Stimulated activated CD4-positive, alpha-beta T cell treated with anti-CD3 and anti-CD28 coated beads, Interleukin-12 subunit alpha, Interleukin-12 subunit beta, amount 100 ng/mL, for 4 hours (primary cell): ENCODE data around the gene DHX34.
"Not testable (repeated sequence)": the region's sequence is repeated elsewhere in the genome, so short reads cannot be mapped to it uniquely, and the experiment has no call there.

Experiments
- DNase-seq: peaks from one replicate; pipeline ENCODE4 v3.0.0-alpha.2; 2020

DHX34 gene

DNA sequence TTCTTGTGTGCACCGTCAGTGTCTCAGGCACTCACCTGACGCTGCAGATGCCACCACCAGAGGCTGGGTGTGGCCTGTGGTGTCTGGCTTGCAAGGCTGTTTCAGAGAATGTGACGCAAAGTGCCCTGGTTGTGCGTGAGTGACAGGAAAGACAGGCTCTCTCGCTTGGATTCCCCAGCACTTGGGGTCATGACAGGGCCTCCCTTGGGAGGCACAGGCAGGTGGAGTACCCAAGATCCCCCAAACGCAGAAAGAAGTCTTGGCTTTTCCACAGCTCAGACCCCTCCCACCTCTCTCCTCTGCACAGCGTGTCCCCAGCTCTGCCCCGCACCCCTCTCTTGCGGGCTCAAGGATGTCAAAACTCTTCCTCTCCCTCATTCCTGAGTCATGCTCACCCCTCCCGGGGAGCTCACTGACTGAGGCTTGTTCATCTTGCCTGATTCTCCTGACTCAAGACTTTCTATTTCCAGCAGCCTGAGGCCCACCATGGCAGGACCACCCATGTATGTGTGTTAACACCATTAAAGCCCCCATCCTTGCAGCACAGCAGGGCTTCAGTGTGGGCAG lies 21.0 kb downstream of the DHX34 start:
- DNase-seq: no peak

DNA sequence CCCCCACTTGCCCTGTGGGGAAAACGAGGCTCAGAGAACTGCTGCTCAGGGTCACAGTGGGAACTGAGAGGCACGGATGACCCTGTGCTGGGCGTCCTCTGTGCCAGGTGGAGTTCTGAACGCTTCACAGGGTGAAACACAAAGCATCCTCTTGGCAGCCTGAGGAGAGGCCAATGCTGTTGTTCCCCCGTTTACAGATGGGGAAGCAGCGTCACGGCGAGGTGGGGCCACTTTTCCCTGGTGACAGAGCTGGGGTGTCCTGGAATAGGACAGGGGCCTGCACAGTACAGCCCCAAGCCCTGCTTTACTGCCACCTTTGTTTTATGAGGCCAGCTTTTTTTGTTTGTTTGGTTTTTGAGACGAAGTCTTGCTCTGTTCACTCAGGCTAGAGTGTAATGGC lies 22.1 kb downstream of the DHX34 start:
- DNase-seq: no peak

DNA sequence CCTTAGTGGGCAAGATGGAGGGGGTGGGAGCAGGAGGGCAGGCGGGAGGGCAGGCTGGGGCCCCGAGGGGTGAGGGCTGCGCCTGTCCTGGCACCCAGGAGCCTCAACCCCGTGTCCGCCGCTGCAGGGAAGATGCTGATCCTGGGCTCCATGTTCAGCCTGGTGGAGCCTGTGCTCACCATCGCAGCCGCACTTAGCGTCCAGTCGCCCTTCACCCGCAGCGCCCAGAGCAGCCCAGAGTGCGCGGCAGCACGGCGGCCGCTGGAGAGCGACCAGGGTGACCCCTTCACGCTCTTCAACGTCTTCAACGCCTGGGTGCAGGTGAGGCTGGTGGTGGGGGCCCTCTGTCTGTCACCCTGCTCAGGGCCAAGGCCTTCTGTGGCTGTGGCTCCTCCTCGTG lies 23.5 kb downstream of the DHX34 start:
- no peak for DNase-seq

DNA sequence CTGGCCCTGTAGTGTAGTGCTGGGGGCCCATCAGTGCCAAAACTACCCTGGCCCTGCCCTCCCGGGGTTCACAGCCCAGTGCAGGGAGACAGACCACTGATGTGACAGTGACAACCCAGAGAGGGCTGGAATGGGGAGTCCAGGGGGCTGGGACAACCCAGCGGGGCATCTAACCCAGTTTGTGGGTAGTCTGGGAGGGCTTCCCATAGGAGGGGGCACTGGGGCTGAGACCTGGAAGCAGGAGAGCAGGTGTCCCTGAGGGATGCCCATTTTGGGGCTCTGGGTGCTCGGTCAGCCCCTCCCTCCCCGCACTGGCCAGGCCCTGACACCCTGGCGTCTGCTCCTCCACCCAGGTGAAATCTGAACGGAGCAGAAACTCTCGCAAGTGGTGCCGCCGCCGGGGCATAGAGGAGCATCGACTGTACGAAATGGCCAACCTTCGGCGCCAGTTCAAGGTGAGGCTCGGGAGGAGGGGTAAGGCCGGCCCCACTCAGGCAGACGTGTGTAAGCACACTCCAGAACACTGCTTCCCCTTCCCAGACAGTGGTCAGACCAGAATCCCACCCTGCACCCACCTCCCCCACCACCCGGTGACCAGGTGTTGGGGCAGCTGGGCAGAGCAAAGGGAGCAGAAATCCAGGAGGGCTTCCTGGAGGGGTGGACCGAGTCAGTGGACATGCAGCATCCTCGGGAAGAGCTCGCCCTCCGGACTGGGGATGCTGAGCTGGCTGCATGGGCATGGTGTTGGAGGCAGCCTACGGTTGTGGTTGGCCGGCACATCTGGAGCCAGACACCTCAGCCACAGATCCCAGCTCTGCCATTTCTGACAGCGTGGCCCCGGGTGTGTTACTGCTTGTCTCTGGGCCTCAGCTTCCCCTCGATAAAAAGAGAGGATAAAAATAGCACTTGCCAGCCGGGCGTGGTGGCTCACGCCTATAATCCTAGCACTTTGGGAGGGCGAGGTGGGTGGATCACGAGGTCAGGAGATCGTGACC lies 24.4 kb downstream of the DHX34 start:
- DNase-seq: no peak

DNA sequence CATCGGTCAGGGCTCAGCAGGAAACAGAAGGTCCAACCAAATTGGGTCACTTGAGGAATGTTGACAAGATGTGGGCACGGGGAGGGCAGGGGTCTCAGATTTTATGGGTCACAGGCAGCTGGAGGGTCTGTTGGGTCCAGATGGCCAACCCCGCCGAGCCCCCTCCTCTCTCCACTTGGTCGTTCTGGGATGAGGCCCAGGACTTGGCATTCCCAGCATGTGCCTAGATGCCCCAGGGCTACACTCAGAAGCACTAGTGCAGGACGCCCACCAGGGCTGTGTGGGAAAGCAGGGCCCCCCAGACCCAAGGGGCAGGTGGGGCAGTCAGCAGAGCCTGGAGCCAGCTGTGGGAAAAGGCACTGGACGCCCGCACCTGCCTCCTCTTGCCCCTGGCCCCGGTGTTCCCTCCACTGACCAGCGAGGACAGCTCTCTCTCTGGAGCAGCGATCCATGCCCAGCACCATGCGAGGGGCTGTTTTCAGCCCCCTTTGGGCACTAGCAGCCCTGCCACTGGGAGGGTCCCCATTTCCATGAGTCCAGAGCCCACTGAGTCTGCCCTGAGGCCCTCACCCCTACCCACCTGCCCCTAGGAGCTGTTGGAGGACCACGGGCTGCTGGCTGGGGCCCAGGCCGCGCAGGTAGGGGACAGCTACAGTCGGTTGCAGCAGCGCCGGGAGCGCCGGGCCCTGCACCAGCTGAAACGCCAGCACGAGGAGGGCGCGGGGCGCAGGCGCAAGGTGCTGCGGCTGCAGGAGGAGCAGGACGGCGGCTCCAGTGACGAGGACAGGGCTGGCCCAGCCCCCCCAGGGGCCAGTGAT lies 26.0 kb downstream of the DHX34 start:
- DNase-seq: no peak

DNA sequence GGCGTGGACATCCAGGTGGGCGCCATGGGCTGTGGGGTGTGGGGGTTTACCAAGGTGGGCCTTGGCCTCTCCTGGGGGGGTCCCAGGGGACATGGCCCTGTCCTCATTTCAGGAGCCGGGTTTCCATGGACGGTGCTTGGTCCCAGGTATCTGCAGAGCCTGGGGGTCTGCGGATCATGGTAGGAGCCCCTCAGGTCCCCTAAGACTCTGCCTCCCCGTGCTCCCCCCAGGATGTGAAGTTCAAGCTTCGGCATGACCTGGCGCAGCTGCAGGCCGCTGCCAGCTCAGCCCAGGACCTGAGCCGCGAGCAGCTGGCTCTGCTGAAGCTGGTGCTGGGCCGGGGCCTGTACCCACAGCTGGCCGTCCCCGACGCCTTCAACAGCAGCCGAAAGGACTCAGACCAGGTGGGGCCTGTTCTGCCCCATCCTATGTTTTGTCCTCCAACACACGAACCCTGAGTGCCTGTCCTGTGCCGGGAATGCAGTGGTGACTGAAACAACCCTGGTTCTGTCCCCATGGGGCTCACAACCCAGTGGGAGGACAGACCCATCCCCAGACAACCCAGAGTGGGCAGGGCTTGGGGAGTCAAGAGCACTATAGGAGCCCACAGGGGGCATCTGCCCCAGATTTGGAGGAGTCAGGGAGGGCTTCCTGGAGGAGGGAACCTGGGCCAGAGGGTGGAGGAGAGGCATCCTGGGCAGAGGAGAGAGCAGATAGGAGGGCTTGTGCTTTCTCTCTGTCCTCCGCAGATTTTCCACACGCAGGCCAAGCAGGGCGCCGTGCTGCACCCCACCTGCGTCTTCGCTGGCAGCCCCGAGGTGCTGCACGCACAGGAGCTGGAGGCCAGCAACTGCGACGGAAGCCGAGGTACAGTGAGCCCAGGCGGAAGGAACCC lies 26.8 kb downstream of the DHX34 start:
- no peak for DNase-seq

DNA sequence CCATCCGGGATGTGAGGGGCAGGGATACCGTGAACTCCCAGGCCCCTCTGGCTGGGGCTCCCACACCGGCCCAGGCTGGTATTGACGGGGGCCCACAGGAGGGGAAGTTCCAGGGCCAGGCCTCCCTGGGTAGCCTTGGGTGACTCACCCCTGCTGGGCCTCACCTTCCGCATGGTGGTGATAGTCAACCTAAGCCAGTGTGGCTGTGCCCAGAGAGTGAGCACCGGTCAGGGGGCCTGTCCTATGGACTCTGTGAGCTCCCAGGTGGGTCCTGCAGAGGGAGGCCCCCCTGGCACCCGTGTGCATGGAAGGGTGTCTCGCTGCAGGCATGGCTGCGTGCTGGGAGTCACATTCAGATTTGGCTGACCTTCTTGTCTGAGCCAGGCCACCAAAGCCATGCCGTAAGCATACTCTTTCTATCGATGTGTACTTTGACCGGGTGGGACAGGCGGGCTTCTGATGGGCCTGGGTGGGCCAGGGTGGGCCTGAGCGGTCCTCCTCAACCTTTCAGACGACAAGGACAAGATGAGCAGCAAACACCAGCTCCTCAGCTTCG lies 27.6 kb downstream of the DHX34 start:
- no peak for DNase-seq

DNA sequence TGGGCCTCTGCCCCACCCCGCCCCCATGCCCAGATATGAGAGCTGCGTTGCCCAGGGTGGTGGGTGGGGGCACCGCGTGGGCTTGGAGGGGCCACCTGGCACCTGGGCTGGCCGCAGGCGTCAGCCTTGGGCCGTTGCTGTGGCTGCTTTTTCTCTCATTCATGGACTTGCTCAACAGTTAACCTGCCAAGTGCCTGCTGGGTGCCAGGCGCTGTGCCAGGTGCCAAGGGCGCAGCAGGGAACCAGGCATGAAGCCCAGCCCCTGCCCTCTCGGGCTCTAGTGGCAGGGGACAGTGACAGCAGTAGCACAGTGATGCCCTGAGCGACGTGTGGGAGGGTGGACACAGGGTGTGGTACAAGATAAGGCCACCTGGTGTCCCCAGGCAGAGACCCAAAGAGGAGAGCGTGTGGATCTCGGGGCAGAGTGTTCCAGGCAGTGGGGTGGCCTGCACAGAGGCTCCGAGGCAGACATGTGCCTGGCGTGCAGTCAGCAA lies 28.1 kb downstream of the DHX34 start:
- no peak for DNase-seq

DNA sequence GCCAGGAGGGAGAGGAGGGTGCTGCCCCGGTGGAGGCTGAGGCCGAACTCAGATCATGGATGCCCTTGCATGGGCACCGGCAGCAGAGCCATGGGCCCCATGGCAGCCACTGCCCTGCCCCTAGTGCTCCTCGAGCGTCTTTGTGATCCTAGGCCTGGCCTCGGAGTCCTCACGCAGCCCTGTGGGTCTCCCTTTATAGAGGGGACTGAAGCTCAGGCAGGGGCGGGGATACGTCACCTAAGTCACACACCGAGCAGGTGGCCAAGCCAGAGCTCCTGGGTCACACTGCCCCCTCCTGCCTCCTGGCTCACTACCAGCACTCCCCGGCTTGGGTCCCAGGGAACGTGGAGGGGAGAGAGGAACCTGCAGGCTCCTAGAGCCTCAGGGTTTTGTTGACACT lies 28.7 kb downstream of the DHX34 start:
- DNase-seq: no peak

DNA sequence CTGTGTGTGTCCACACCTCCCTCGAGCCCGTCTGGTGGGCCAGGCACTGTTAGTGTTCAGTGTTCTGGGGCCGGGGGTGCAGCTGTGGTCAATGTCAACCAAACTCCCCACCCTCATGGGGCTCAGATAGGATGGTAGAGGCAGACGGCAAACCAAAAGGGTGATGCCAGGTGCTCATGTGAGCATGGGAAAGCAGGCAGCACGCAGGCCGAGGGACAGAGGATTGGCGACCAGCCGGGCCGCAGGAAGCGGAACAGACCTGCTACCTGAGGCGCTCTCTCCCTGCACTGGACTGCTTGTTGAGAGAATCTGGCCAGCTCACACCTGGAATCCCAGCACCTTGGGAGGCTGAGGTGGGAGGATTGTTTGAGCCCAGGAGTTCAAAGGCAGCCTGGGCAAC lies 29.1 kb downstream of the DHX34 start:
- no peak for DNase-seq

DNA sequence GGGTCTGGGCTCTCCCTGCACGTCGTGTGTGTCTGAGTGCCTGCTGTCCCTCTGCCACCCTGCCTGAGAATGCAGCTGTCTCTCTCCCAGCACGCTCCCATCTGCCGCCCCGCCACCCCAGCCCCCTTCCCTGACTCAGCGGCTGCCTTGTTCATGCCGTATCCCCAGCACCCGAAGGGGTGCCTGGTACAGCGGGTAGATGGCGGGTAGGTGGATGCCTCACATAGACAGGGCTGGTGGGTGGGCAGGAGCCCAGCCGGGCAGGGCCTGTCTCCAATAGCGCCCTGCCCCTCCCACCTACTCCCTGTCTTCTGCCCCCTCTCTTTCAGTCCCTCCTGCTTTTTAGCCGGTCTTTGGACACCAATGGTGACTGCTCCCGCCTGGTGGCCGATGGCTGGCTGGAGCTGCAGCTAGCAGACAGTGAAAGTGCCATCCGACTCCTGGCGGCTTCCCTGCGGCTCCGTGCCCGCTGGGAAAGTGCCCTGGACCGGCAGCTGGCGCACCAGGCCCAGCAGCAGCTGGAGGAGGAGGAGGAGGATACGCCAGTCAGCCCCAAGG lies 30.3 kb downstream of the DHX34 start:
- DNase-seq: no peak

DNA sequence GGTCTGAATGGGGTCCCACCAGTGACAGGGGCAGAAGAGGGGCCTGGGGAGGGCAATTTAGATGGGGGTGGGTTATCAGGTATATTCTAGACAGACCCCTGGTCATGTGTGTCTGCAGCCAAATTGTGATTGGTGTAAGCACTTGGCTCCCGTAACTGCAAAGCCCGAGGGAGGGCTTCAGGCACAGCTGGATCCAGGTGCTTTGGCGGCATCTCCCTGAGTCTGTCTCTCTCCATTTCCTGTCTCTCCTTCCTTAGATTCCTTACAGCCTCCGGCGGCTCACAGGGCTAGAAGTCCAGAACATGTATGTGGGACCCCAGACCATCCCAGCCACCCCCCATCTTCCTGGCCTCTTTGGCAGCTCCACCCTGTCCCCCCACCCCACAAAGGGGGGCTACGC lies 31.4 kb downstream of the DHX34 start:
- DNase-seq: no peak

DNA sequence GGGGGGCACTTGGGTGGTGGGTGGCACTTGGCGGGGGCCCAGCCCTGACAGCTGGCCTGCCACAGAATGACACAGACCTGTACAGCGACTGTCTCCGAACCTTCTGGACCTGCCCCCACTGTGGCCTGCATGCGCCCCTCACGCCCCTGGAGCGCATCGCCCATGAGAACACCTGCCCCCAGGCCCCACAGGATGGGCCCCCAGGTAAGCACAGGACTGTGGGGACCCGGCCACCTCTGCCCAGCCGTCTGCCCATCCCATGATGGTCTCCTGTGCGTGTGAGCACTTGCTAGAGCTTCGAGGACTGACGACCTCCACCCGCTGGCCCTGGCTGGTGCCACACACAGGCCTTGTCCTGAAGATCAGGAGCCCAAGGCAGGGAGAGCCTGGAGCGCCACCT lies 32.0 kb downstream of the DHX34 start:
- no peak for DNase-seq

DNA sequence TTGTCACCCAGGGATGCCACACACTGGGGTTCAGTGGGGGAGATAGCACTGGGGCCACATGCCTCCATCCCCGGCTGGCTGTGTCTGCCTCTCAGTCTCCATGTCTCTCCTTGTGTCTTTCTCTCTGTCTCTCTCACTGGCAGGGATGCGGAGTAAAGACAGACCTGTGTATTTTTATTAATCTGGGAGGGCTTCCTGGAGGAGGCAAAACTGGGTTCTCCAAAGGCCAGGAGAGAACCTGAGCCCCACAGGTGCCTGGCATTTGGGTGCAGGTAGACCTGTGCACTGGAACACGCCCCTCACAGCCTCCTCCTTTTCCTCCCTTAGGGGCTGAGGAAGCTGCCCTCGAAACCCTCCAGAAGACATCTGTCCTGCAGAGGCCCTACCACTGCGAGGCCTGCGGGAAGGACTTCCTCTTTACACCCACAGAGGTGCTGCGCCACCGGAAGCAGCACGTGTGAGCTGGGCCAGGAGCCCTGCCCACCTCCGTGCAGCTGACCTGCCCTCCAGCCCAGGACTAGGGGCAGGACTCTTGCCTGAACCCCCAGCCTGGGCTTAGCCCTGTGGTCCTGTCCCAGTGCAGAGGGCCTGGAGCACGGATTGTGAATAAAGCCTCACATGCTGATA lies 32.7 kb downstream of the DHX34 start:
- no peak for DNase-seq

DNA sequence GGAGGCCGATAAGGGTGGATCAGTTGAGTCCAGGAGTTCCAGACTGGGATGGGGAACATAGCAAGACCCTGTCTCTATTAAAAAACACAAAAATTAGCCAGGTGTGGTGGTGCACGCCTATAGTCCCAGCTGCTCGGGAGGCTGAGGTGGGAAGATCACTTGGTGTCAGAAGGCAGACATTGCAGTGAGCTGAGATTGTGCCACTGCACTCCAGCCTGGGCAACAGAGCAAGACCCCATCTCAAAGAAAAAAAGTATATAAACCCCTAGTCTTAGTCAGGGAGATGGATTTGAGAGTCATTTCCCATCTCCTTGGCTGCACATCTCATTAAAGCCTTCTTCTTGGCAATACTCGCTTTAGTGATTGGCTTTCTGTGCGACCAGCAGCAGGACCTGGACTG lies 34.8 kb downstream of the DHX34 start:
- DNase-seq: not testable (repeated sequence)

DNA sequence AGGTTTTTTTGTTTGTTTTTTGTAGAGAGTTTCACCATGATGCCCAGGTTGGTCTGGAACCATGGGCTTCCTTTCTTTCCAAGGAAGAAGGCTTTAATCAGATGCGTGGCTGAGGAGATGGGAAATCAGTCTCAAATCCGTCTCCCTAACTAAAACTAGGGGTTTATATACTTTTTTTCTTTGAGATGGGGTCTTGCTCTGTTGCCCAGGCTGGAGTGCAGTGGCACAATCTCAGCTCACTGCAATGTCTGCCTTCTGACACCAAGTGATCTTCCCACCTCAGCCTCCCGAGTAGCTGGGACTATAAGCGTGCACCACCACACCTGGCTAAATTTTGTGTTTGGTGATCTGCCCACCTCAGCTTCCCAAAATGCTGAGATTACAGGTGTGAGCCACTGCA lies 35.4 kb downstream of the DHX34 start:
- DNase-seq: not testable (repeated sequence)

DNA sequence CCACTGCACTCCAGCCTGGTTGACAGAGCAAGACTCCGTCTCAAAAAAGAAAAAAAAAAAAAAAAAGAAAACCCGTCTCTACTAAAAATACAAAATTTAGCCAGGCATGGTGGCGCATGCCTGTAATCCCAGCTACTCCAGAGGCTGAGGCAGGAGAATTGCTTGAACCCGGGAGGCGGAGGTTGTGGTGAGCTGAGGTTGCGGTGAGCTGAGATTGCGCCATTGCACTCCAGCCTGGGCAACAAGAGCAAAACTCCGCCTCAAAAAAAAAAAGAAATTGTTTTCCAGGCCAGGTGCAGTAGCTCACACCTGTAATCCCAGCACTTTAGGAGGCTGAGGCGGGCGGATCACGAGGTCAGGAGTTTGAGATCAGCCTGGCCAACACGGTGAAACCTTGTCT lies 37.5 kb downstream of the DHX34 start:
- not testable (repeated sequence) for DNase-seq

DNA sequence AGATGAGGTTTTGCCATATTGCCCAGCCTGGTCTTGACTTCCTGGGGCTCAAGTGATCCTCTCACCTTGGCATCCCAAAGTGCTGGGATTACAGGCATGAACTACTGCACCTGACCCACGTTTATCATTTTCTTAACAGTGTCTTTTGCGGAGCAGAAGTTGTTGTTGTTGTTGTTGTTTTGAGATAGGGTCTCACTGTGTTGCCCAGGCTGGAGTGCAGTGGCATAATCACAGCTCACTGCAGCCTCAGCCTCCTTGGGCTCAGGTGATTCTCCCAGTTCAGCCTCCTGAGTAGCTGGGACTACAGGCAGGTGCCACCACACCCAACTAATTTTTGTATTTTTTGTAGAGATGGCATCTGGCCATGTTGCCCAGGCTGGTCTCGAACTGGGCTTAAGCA lies 38.5 kb downstream of the DHX34 start:
- not testable (repeated sequence) for DNase-seq

DNA sequence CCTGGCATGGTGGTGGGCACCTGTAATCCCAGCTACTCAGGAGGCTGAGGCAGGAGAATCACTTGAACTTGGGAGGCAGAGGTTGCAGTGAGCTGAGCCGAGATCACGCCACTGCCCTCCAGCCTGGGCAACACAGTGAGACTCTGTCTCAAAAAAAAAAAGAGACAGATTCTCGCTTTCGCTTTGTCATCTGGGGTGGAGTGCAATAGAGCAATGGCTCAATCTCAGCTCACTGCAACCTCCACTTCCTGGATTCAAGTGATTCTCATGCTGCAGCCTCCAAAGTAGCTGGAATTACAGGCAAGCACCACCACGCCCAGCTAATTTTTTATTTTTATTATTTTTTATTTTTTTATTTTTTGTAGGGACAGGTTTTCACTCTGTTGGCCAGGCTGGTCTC lies 39.6 kb downstream of the DHX34 start:
- not testable (repeated sequence) for DNase-seq

DNA sequence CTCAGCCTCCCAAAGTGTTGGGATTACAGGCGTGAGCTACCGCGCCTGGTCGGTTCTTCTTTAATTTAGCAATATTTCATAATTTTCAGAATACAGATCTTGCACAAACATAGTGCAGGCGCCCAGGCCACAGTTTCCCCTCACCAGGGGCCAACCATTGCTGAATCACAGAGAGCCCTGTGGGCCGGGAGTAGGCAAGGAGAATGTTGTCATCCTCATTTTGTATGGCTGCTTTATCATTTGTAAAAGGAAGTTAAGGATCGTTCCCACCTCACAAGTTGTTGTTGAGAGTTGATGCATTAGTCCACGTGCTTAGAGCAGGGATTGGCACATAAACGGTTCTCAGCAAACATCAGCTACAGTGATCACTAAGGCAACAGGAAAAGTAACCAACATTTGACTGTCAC lies 40.0 kb downstream of the DHX34 start:
- DNase-seq: no peak
